Natural killer cell treated with Interleukin-12 subunit alpha and Interleukin-12 subunit beta and Interleukin-15 and Interleukin-18, amount 100 ng/mL, for 72 hours (primary cell): ENCODE data around the gene PRIMA1. TPM values are rescaled to one million over a fixed set of nuclear protein-coding genes. Genes with fewer than 3 reads are reported as not detected.

Experiments used
- ATAC-seq, 2 donors: fragments of 150-1000 bp; cut with Tn5 transposase in 1 of 2; sonication (Bioruptor Pico), chemical (Tn5 transposase) in 1 of 2; 2 replicates each; pipeline ENCODE4 v1.10.0; 2021
- DNase-seq: peaks from one replicate; pipeline ENCODE4 v3.0.0; 2022; ENCODE audit warnings: low spot score
- H3K27ac Mint-ChIP-seq, 2 donors: 1 replicate in 1 of 2; 2 replicates in 1 of 2; pipeline ENCODE4 v1.8.0; 2022; ENCODE audit warnings: mixed read lengths in 2 of 2, mild to moderate bottlenecking in 1 of 2, moderate library complexity in 1 of 2
- H3K27me3 Mint-ChIP-seq, 2 donors: 1 replicate in 1 of 2; 2 replicates in 1 of 2; pipeline ENCODE4 v1.8.0; 2022; ENCODE audit warnings: mixed read lengths in 2 of 2
- H3K36me3 Mint-ChIP-seq: one replicate; pipeline ENCODE4 v1.8.0; 2022; ENCODE audit warnings: mixed read lengths
- H3K4me1 Mint-ChIP-seq, 2 donors: 1 replicate in 1 of 2; 2 replicates in 1 of 2; pipeline ENCODE4 v1.8.0; 2022; ENCODE audit warnings: low read depth in 2 of 2, mixed read lengths in 2 of 2, mild to moderate bottlenecking in 1 of 2
- H3K4me3 Mint-ChIP-seq: one replicate; pipeline ENCODE4 v1.8.0; 2022; ENCODE audit warnings: mixed read lengths
- H3K9me3 Mint-ChIP-seq: 2 replicates; pipeline ENCODE4 v1.8.0; 2022; ENCODE audit warnings: mixed read lengths
- total RNA-seq, 2 donors: library from RNA; stranded (reverse); gene quantifications; one replicate each; pipeline ENCODE4 v1.2.3, GENCODE V29; 2022

The PRIMA1 gene
- total RNA-seq, 2 donors from 2014 or later = not detected

GRCh38 chr14:93788543-93789227 is 400 bp upstream of the PRIMA1 start:
- DNase-seq = no peak
- Mint-ChIP-seq H3K9me3 (no peaks in the 10 kb centered on the region), H3K4me1 (peaks cover 0 to 2% of the 10 kb centered on the region in 2 donors), H3K27me3 (peaks cover 51 to 69% of the 10 kb centered on the region in 2 donors), H3K4me3 (no peak overlapping the region), H3K27ac (no peak overlapping the region), H3K36me3 (no peaks in the 10 kb centered on the region)
- ATAC-seq = no peak

GRCh38 chr14:93787465-93788292 is 606 bp downstream of the PRIMA1 start:
- Mint-ChIP-seq H3K27ac (no peak overlapping the region), H3K4me3 (no peak overlapping the region), H3K36me3 (no peaks in the 10 kb centered on the region), H3K4me1 (peaks cover 0 to 2% of the 10 kb centered on the region in 2 donors), H3K27me3 (peaks cover 51 to 66% of the 10 kb centered on the region in 2 donors), H3K9me3 (no peaks in the 10 kb centered on the region)
- DNase-seq (no peak), ATAC-seq (peak in 1 of 2 donors; percentile 48)

- ATAC-seq (no peak), DNase-seq (no peak)
- H3K27ac Mint-ChIP-seq = no peak overlapping the region
- H3K27me3 Mint-ChIP-seq = peaks cover 35 to 49% of the 10 kb centered on the region in 2 donors
- peaks cover 0 to 2% of the 10 kb centered on the region in 2 donors for H3K4me1 Mint-ChIP-seq
- no peak overlapping the region for H3K4me3 Mint-ChIP-seq
- H3K9me3 Mint-ChIP-seq = no peaks in the 10 kb centered on the region
- no peaks in the 10 kb centered on the region for H3K36me3 Mint-ChIP-seq
Observed at GRCh38 chr14:93785423-93785822, 2.9 kb downstream of the PRIMA1 start.

- Mint-ChIP-seq H3K9me3 (no peaks in the 10 kb centered on the region), H3K27ac (no peak overlapping the region)
Observed at GRCh38 chr14:93784878-93785277, 3.4 kb downstream of the PRIMA1 start.

GRCh38 chr14:93780813-93781400 is 7.4 kb downstream of the PRIMA1 start:
- peaks cover 13 to 27% of the 10 kb centered on the region in 2 donors for H3K27me3 Mint-ChIP-seq

More at GRCh38 chr14:93784878-93785277, 3.4 kb downstream of the PRIMA1 start:
- Mint-ChIP-seq H3K4me1 (peaks cover 0 to 2% of the 10 kb centered on the region in 2 donors), H3K4me3 (no peak overlapping the region), H3K36me3 (no peaks in the 10 kb centered on the region), H3K27me3 (peaks cover 31 to 44% of the 10 kb centered on the region in 2 donors)
- ATAC-seq = no peak
- no peak for DNase-seq

GRCh38 chr14:93778856-93779629 is 9.2 kb downstream of the PRIMA1 start:
- ATAC-seq = no peak
- no peaks in the 10 kb centered on the region for H3K4me1 Mint-ChIP-seq

More at GRCh38 chr14:93780813-93781400, 7.4 kb downstream of the PRIMA1 start:
- ATAC-seq (no peak), DNase-seq (no peak)
- Mint-ChIP-seq H3K9me3 (no peaks in the 10 kb centered on the region), H3K27ac (no peak overlapping the region), H3K36me3 (no peaks in the 10 kb centered on the region), H3K4me3 (no peak overlapping the region), H3K4me1 (no peaks in the 10 kb centered on the region)

GRCh38 chr14:93778453-93778852 is 9.8 kb downstream of the PRIMA1 start:
- DNase-seq = no peak

More at GRCh38 chr14:93778856-93779629, 9.2 kb downstream of the PRIMA1 start:
- no peak overlapping the region for H3K4me3 Mint-ChIP-seq
- H3K27me3 Mint-ChIP-seq = peaks cover 11 to 12% of the 10 kb centered on the region in 2 donors
- H3K36me3 Mint-ChIP-seq = no peaks in the 10 kb centered on the region
- no peak for DNase-seq
- no peaks in the 10 kb centered on the region for H3K9me3 Mint-ChIP-seq
- no peak overlapping the region for H3K27ac Mint-ChIP-seq

GRCh38 chr14:93775744-93776143 is 12.5 kb downstream of the PRIMA1 start:
- no peaks in the 10 kb centered on the region for H3K36me3 Mint-ChIP-seq
- no peaks in the 10 kb centered on the region for H3K9me3 Mint-ChIP-seq
- H3K4me3 Mint-ChIP-seq = no peak overlapping the region
- DNase-seq (no peak), ATAC-seq (no peak)
- no peaks in the 10 kb centered on the region for H3K4me1 Mint-ChIP-seq
- H3K27ac Mint-ChIP-seq = no peak overlapping the region
- H3K27me3 Mint-ChIP-seq = peaks cover 7 to 8% of the 10 kb centered on the region in 2 donors

More at GRCh38 chr14:93778453-93778852, 9.8 kb downstream of the PRIMA1 start:
- Mint-ChIP-seq H3K4me1 (no peaks in the 10 kb centered on the region), H3K27ac (no peak overlapping the region), H3K36me3 (no peaks in the 10 kb centered on the region), H3K27me3 (peaks cover 7 to 8% of the 10 kb centered on the region in 2 donors), H3K4me3 (no peak overlapping the region), H3K9me3 (no peaks in the 10 kb centered on the region)
- no peak for ATAC-seq

- no peaks in the 10 kb centered on the region for H3K9me3 Mint-ChIP-seq
- ATAC-seq (no peak), DNase-seq (no peak)
- no peaks in the 10 kb centered on the region for H3K4me1 Mint-ChIP-seq
- H3K4me3 Mint-ChIP-seq = no peak overlapping the region
- no peak overlapping the region for H3K27ac Mint-ChIP-seq
- peaks cover 7 to 8% of the 10 kb centered on the region in 2 donors for H3K27me3 Mint-ChIP-seq
- H3K36me3 Mint-ChIP-seq = no peaks in the 10 kb centered on the region
Observed at GRCh38 chr14:93775158-93775557, 13.1 kb downstream of the PRIMA1 start.

- Mint-ChIP-seq H3K27me3 (peaks cover 7 to 8% of the 10 kb centered on the region in 2 donors), H3K27ac (no peak overlapping the region)
Observed at GRCh38 chr14:93772263-93772662, 16.0 kb downstream of the PRIMA1 start.

GRCh38 chr14:93765970-93766369 is 22.3 kb downstream of the PRIMA1 start:
- Mint-ChIP-seq H3K27me3 (peaks cover 13 to 23% of the 10 kb centered on the region in 2 donors), H3K36me3 (no peaks in the 10 kb centered on the region), H3K4me1 (no peaks in the 10 kb centered on the region), H3K9me3 (no peaks in the 10 kb centered on the region), H3K27ac (no peak overlapping the region), H3K4me3 (no peak overlapping the region)
- no peak for DNase-seq
- no peak for ATAC-seq

More at GRCh38 chr14:93772263-93772662, 16.0 kb downstream of the PRIMA1 start:
- Mint-ChIP-seq H3K4me1 (no peaks in the 10 kb centered on the region), H3K36me3 (no peaks in the 10 kb centered on the region), H3K4me3 (no peak overlapping the region), H3K9me3 (no peaks in the 10 kb centered on the region)
- DNase-seq (no peak), ATAC-seq (no peak)

GRCh38 chr14:93765155-93765554 is 23.1 kb downstream of the PRIMA1 start:
- Mint-ChIP-seq H3K36me3 (no peaks in the 10 kb centered on the region), H3K9me3 (no peaks in the 10 kb centered on the region), H3K27me3 (peaks cover 18 to 31% of the 10 kb centered on the region in 2 donors), H3K4me3 (no peak overlapping the region), H3K27ac (no peak overlapping the region), H3K4me1 (no peaks in the 10 kb centered on the region)
- no peak for DNase-seq
- ATAC-seq = no peak

GRCh38 chr14:93764211-93764659 is 24.1 kb downstream of the PRIMA1 start:
- no peak for DNase-seq
- no peak overlapping the region for H3K4me3 Mint-ChIP-seq
- H3K36me3 Mint-ChIP-seq = no peaks in the 10 kb centered on the region
- no peaks in the 10 kb centered on the region for H3K9me3 Mint-ChIP-seq
- no peak for ATAC-seq
- no peaks in the 10 kb centered on the region for H3K4me1 Mint-ChIP-seq
- peaks cover 20 to 31% of the 10 kb centered on the region in 2 donors for H3K27me3 Mint-ChIP-seq
- no peak overlapping the region for H3K27ac Mint-ChIP-seq
